Mucosa of gallbladder (tissue), 1 donor: ENCODE measurements around the gene FAM20A. TPM values are rescaled to one million over a fixed set of nuclear protein-coding genes. Genes with fewer than 3 reads are reported as not detected.
"Not testable (repeated sequence)": the region's sequence is repeated elsewhere in the genome, so short reads cannot be mapped to it uniquely, and the experiment has no call there.

Source experiments
- DNase-seq: peaks from one replicate; pipeline ENCODE4 v3.0.0-alpha.2; 2020; ENCODE audit warnings: low spot score
- total RNA-seq: library from RNA; stranded (reverse); gene quantifications from one replicate; pipeline ENCODE4 v1.2.1, GENCODE V29; 2021
- donor health status: DM: no; HTN: no; CAD: no.

Gene FAM20A
- total RNA-seq, 1 donor from 2014 or later = 7.4 TPM

GRCh38 chr17:68519911-68520310 is 81.3 kb downstream of the FAM20A start:
- DNase-seq = no peak

DNA sequence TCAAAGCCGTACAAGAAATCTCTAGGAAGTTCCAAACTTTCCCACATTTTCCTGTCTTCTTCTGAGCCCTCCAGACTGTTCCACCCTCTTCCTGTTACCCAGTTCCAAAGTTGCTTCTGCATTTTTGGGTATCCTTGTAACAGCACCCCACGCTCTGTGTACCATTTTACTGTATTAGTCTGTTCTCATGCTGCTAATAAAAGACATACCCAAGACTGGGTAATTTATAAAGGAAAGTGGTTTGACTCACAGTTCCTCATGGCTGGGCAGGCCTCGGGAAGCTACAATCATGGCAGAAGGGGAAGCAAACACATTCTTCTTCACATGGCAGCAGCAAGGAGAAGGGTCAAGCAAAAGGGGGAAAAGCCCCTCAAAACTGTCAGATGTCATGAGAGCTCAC is 82.1 kb downstream of the FAM20A start:
- DNase-seq = not testable (repeated sequence)

GRCh38 chr17:68518063-68518815 is 82.9 kb downstream of the FAM20A start:
- DNase-seq = no peak

DNA sequence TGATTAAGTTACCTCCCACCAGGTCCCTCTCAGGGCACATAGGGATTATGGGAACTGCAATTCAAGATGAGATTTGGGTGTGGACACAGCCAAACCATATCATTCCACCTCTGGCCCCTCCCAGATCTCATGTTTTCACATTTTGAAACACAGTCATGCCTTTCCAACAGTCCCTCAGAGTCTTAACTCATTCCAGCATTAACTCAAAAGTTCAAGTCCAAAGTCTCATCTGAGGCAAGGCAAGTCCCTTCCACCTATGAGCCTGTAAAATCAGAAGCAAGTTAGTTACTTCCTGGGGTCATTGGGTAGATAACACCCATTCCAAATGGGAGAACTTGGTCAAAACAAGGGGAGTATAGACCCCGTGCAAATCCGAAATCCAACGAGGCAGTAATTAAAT is 83.6 kb downstream of the FAM20A start:
- not testable (repeated sequence) for DNase-seq

DNA sequence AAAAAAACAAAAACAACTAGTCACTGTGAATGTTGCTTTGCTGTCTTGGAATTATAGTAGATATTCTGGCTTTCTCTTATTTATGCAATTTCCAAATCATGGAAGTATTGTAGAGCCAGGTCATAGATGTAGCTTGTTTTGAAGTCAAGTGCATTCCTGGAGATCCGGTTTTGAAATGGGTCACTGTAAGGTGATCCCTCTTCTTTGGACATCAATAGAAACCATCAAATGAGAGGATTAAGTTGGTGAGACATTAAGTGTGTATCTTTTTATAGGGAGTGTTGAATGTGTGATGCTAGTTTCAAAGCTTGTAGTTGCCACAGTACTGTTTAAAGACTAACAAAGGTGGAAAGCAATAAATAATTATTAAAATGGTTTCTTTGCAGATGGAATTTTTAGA is 84.4 kb downstream of the FAM20A start:
- no peak for DNase-seq

DNA sequence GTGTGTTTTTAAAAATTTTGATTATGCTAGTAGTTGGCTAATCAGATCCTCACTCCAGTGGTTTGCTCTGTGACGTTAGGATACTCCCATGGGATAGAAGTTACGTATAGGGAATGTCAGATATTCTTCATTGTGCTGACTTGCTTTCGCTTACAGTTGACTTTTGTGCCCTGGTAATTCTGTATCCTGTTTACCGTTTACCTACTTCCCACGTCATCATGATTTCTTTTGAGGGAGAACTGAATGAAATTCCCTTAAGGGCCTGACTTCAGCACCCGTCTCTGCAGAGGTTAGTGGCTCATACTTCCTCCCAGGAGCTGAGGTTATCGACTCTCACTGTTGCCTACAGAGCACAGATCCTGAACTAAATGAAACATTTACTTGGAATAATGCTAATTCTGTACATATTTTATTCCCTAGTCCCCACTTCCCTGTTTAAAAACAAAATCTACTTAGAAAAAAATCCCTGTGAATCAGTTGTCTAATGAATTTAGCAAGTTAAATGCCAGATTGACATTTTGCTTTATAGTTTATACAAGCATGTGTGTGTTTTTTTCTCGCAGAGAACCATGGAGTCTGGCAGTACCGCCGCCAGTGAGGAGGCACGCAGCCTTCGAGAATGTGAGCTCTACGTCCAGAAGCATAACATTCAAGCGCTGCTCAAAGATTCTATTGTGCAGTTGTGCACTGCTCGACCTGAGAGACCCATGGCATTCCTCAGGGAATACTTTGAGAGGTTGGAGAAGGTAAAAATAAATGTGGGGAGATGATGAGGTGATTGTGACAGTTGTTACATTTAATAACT is 86.1 kb downstream of the FAM20A start:
- no peak for DNase-seq

DNA sequence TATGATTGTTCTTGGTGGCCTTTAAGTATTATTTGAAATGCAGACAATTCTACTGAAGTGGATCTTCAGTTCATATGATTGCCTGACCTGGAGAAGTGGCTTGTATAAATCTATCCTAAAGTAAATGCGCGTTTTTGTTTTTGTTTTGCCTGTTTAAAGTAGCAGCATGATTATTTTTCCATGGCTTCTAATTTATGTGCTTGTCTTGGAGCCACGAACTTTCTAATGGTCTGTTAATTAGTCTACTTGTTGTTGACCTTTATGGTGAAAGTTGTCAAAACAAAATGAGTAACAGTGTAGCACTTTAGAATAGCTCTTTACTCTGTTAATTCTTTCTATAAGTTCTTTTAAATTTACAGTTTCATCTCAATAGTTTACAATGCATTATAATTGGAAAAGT is 87.2 kb downstream of the FAM20A start:
- no peak for DNase-seq

GRCh38 chr17:68512960-68513474 is 88.2 kb downstream of the FAM20A start:
- DNase-seq = no peak

- peak; percentile 96 for DNase-seq
Observed at GRCh38 chr17:68512247-68512959, 88.8 kb downstream of the FAM20A start, which contains the start of gene PRKAR1A. Gene PRKAR1A (plus strand): TSS chr17:68512430. CDS start chr17:68515400, 2,970 bp downstream.

- peak; percentile 66 for DNase-seq
Observed at GRCh38 chr17:68511671-68512246, 89.4 kb downstream of the FAM20A start.

DNA sequence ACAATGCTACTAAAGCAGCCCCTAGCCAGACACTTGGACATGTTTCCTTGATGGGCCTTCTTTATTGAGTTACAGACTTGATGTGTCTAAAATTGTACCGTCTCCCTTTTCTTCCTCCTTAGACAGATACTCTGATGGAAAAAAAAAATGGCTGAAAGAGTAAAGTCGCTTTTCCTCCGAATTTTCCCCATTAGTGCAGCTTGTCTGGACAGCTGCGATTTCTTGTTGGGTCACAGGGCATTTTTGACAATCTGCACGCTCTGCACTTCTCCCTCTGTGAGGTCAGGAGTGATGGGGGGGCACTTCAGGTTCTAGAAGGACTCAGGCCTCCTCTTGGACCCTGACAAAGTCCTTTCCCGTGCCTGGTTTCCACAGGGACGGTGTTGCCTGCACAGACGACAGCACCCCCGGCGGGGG is 89.9 kb downstream of the FAM20A start:
- DNase-seq = peak; percentile 54

DNA sequence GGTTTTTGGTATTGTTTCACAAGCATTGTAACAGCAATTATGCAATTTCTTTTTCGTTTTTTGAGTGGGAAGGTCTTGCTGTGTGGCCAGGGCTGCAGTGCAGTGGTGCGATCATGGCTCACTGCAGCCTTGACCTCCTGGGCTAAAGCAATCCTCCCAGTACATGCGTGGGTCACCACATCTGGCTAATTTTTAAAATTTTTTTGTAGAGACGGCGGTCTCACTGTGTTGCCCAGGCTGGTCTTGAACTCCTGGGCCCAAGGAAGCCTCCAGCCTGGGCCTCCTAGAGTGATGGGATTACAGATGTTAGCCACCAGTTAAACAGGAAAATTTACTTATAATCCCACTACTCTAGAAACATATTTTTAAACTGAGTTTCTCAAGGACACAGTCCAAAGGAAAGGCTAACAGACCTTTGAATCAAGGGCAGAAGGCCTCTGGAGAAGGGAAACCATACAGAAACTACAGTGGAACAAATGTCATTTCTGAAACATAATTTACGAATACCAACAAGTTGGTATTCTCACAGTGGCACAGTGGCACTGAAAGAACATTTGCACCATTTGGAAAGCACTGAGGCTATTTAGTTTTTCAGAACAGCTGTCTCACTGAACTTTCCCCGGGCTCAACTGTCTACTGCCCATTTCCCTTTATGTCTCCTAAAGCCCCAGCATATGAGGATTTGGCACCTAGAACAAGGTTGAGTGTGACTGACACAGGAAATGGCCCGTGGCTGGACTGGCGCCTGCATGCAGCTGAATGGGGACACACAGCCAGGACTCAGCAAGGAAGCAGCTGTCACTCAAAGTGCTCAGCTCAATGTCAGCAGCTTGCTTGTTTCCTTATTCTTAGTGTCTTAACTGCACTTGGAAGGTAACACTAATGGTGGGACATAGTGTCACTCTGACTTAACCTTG is 91.8 kb downstream of the FAM20A start:
- DNase-seq = peak; percentile 30

GRCh38 chr17:68507576-68507975 is 93.6 kb downstream of the FAM20A start:
- no peak for DNase-seq

DNA sequence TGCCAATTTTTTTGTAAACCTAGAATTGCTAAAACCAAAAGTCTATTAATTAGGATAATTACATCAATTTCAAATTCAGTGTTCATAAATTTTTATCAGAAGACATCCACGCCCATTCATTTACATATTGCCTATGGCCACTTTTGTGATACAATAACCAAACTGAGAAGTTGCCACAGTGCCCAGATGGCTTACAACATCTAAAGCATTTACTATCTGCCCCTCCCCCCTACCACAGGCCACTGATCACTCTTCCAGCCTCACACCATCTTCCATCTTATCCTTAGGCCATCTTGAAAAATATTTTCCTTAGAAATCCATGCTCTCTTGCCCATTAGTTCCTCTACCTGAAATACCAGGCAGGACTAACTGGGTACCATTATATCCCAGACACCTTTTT is 95.2 kb downstream of the FAM20A start:
- DNase-seq = no peak

- DNase-seq = no peak
Observed at GRCh38 chr17:68501074-68501473, 100.1 kb downstream of the FAM20A start.

DNA sequence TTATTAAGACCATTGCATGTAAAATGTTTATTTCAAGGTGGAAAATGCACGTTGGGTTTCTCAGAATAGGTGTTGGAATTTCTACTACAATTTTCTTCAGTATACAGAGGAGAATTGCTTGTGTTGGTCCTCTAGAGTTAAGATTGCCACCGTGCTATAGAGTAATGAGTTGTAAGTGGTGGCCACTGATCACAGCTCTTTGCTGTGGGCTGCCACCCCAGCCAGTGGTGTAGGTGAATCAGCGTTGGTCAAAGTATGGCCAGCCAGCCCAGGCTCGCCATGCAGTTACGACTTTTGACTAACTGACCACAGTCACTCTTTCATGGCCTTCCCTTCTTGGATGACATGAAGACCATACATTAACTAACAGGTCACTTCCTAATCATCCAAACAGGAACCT is 101.6 kb downstream of the FAM20A start:
- DNase-seq = no peak

DNA sequence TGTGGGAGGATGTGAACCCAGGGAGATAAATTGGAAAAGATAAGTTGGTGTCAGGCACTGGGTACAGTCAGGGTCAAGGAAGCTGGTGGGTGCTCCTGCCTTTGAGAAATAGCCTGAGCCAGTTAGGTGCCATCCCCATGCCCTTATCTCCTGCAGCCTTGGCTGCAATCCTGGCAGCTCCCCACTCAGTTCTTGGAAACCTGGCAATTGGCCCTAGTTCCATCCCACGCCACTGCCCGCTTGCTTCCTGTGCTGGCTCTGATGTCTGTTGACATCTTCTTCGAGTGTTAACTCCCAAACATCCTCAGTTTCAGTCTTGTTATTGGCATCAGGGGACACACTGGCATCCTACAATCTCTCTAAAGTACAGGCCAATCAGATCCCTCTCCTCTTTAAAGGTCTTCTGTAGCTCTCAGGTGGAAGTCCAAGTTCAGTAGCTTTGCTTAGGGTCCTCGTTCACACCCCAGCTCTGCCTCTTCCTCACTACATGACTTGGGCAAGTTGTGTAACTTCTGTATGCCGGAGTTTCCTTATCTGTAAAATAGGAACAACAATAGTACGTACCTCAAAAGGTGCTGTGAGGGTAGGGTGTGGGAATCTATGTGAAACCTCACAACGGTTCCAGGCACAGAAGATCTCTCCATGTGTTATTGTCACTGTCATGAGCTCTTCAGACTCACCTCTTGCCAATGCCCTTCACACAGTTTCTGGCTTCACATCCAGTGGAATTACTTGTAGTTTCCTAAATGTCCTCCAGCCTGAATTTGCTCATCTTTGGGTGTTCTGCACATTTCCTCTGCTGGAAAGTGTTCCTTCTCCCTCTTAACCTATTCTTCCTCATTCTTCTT is 102.5 kb downstream of the FAM20A start:
- DNase-seq = peak; percentile 28

DNA sequence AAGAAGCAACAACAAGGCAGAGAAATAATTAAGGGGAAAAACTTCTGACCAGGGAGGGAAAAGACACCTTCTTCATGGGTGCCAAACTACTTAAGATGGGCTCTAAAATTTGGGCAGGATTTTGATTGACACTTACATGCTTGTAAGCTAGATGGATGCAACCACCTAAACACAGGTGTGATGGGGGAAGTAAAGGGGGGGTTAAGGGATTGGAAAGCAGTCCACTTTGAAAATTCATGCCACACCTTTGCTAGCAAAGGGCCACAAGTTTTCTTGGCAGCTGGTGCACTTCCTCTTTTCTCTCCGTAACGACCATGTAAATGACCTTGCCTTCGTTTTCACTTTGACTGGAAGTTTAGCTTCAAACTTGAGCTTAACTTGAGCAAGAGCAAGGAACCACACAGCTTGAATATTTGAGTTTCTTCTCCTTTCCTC is 103.3 kb downstream of the FAM20A start:
- DNase-seq = peak; percentile 31

DNA sequence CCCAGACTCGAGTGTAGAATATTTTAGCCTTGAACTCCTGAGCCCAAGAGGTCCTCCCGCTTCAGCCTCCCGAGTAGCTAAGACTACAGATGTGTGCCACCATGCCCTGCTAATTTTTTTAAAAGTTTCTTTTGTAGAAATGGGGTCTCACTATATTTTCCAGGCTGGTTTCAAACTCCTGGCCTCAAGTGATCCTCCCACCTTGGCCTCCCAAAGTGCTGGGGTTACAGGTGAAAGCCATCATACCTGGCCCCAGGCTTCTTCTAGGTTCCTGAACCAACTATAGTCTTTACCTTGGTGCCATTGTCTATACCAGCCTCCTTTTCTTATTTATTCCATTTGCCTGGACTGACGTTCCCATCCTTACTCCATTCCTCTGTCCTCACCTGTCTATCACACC is 106.1 kb downstream of the FAM20A start:
- no peak for DNase-seq
